K562 (cell line): ENCODE results near the gene CCR8. TPM values are rescaled to one million over a fixed set of nuclear protein-coding genes. Genes with fewer than 3 reads are reported as not detected.
A peak's percentile ranks its signal among the peaks of the same experiment; 100 is the strongest.

Experiments
- ATAC-seq: fragments of 200-7000 bp; cut with Tn5 transposase; 3 replicates; pipeline ENCODE4 v1.9.1; 2020; ENCODE audit warnings: moderate library complexity
- BruUV-seq: library from RNA; stranded (reverse); fragments of 400-500 nt; replicated peaks from 2 replicates; lab custom pipeline; 2021; lab: Mats Ljungman, UMichigan
- CTCF ChIA-PET: fragments of 300-600 bp; formaldehyde crosslinking; extraction: SDS; loops from one replicate; lab custom pipeline; 2021; ENCODE audit warnings: low intra/inter-chr PET ratio; lab: Yijun Ruan, JAX
- POLR2A ChIA-PET: fragments of 300-600, 350-650 bp; sonication (Branson Sonifier 250); formaldehyde crosslinking; extraction: SDS; loops from one replicate; lab custom pipeline; 2021; ENCODE audit warnings: antibody characterized with exemption, inconsistent platforms; lab: Yijun Ruan, JAX
- DNase-seq, 4 experiments: peaks; one replicate each; pipeline versions ENCODE4 v3.0.0 to v3.0.0-alpha.2; 2011 to 2018; ENCODE audit warnings: low spot score in 3 of 4, mixed read lengths in 3 of 4; ENCODE audit errors: extremely low read depth in 1 of 4
- FAIRE-seq: peaks from 2 replicates; lab custom pipeline; 2011; peaks lifted over from hg19 to GRCh38; lab: Jason Lieb, UNC
- H2AFZ ChIP-seq: 2 replicates; pipeline ENCODE4 v1.6.0; 2011; ENCODE audit warnings: low read depth, low read length, control low read depth, inconsistent platforms
- H3K27ac ChIP-seq: fragments of 200-600 bp; 3 replicates; pipeline ENCODE4 v1.8.0; 2011; ENCODE audit warnings: low read depth, mild to moderate bottlenecking, control low read depth, inconsistent platforms, low read length, moderate library complexity, mixed read lengths; ENCODE audit errors: extremely low read depth
- H3K27me3 ChIP-seq, 2 experiments: fragments of 300-600 bp in 1 of 2; 2 replicates in 1 of 2; 3 replicates in 1 of 2; pipeline versions ENCODE4 v1.6.0 to v1.8.0; 2011; ENCODE audit warnings: inconsistent platforms in 2 of 2, low read length in 2 of 2, mild to moderate bottlenecking in 1 of 2, mixed read lengths in 1 of 2, moderate library complexity in 1 of 2; ENCODE audit not compliant: control insufficient read depth in 2 of 2, insufficient read depth in 2 of 2
- H3K36me3 ChIP-seq: fragments of 300-600 bp; 3 replicates; pipeline ENCODE4 v1.8.0; 2011; ENCODE audit warnings: mild to moderate bottlenecking, low read length, inconsistent platforms; ENCODE audit not compliant: control insufficient read depth, insufficient read depth
- H3K4me1 ChIP-seq, 2 experiments: fragments of 200-600 bp in 1 of 2; replicated peaks in 1 of 2; 2 replicates in 1 of 2; 3 replicates in 1 of 2; pipeline versions ENCODE4 v1.5.1 to v1.8.0; 2011; ENCODE audit warnings: inconsistent platforms in 2 of 2, low read length in 2 of 2, mild to moderate bottlenecking in 1 of 2, mixed read lengths in 1 of 2, moderate library complexity in 1 of 2; ENCODE audit not compliant: control insufficient read depth in 2 of 2, insufficient read depth in 2 of 2
- H3K4me2 ChIP-seq: 2 replicates; pipeline ENCODE4 v1.6.1; 2011; ENCODE audit warnings: low read length, control low read depth, inconsistent platforms, mixed read lengths; ENCODE audit not compliant: insufficient read depth
- H3K4me3 ChIP-seq: fragments of 200-600 bp; sonication (generic), shearing (Covaris generic); 2 replicates; pipeline ENCODE4 v1.5.1; 2016; ENCODE audit warnings: control low read depth, inconsistent platforms
- H3K79me2 ChIP-seq: fragments of 200-600 bp; 3 replicates; pipeline ENCODE4 v1.8.0; 2011; ENCODE audit warnings: low read length, inconsistent platforms; ENCODE audit not compliant: control insufficient read depth, insufficient read depth
- H3K9ac ChIP-seq, 2 experiments: 2 replicates each; pipeline versions ENCODE4 v1.6.0 to v1.6.1; 2011; ENCODE audit warnings: low read depth in 2 of 2, low read length in 2 of 2, control low read depth in 1 of 2, inconsistent platforms in 1 of 2, mild to moderate bottlenecking in 1 of 2, mixed read lengths in 1 of 2; ENCODE audit not compliant: insufficient read depth in 1 of 2
- H3K9me1 ChIP-seq: one replicate; pipeline ENCODE4 v1.6.0; 2011; ENCODE audit warnings: inconsistent platforms, mild to moderate bottlenecking, low read length, moderate library complexity; ENCODE audit not compliant: control insufficient read depth, insufficient read depth
- H3K9me3 ChIP-seq: replicated peaks from 2 replicates; pipeline ENCODE4 v1.5.1; 2011; ENCODE audit warnings: low read depth, low read length, inconsistent platforms; ENCODE audit not compliant: control insufficient read depth, insufficient read depth
- H4K20me1 ChIP-seq: replicated peaks from 2 replicates; pipeline ENCODE4 v1.6.1; 2011; ENCODE audit warnings: low read length, inconsistent platforms, mixed read lengths; ENCODE audit not compliant: control insufficient read depth, insufficient read depth
- CEBPG ChIP-seq, 3 experiments: fragments of 200-800 bp in 1 of 3; sonication (Bioruptor generic) in 1 of 3; sonication (generic) in 1 of 3; formaldehyde crosslinking in 1 of 3; IDR thresholded peaks in 2 of 3; conservative IDR thresholded peaks in 1 of 3; 2 replicates each; pipeline versions ENCODE4 v1.6.1 to v1.8.0; 2016 to 2022; ENCODE audit warnings: missing compliant biosample characterization in 2 of 3, missing genetic modification characterization in 2 of 3, mild to moderate bottlenecking in 1 of 3, missing genetic modification reagents in 1 of 3
- NUFIP1 ChIP-seq: fragments of 450-650 bp; IDR thresholded peaks from 2 replicates; pipeline ENCODE4 v1.6.1; 2018; ENCODE audit not compliant: partially characterized antibody
- TOE1 ChIP-seq, 2 experiments: fragments of 450-650 bp in 1 of 2; sonication (generic) in 1 of 2; formaldehyde crosslinking in 1 of 2; IDR thresholded peaks; 2 replicates each; pipeline versions ENCODE4 v1.7.1 to v1.8.0; 2016 to 2022; ENCODE audit warnings: borderline replicate concordance in 2 of 2, mild to moderate bottlenecking in 2 of 2, antibody characterized with exemption in 1 of 2, inconsistent platforms in 1 of 2, low read depth in 1 of 2, missing genetic modification reagents in 1 of 2, moderate library complexity in 1 of 2
- U2AF2 ChIP-seq: fragments of 200-400 bp; formaldehyde crosslinking; optimal IDR thresholded peaks from 2 replicates; pipeline ENCODE3; 2017; ENCODE audit warnings: low read depth, mild to moderate bottlenecking, low read length
- ZNF766 ChIP-seq: fragments of 200-800 bp; sonication (Bioruptor generic); conservative IDR thresholded peaks from 2 replicates; pipeline ENCODE4 v1.6.1; 2016; ENCODE audit warnings: missing genetic modification characterization, missing compliant biosample characterization
- in situ Hi-C: fragments of 300-500 bp; cut with MboI; formaldehyde crosslinking; loops from 4 replicates; pipeline ENCODE4 v1.15.0; 2018; ENCODE audit warnings: inconsistent platforms, mixed read lengths
- intact Hi-C: fragments of 100-400 bp; cut with micrococcal nuclease; formaldehyde crosslinking; loops from 2 replicates; pipeline ENCODE4 v1.14.2; 2022
- polyA plus RNA-seq, 8 experiments: library from polyadenylated mRNA; depleted of rRNA in 4 of 8; stranded (reverse) in 5 of 8; unstranded in 3 of 8; fragments of >200 nt; fragmentation: Nextera tagmentation in 2 of 8; fragmentation: Illumina TruSeq in 1 of 8; extraction: Ambion mirVana in 2 of 8; extraction: Trizol in 1 of 8; gene quantifications; 2 replicates each; pipeline versions ENCODE4 v1.2.1 to v1.2.3, GENCODE V29; 2011 to 2014; ENCODE audit warnings: inconsistent platforms in 1 of 8, missing spikeins in 1 of 8
- total RNA-seq, 7 experiments: library from RNA; depleted of rRNA in 6 of 7; stranded (reverse); fragments of >200 nt in 6 of 7; fragmentation: Illumina TruSeq in 2 of 7; extraction: Trizol in 2 of 7; gene quantifications; 2 replicates each; pipeline versions ENCODE4 v1.2.1 to v1.2.3, GENCODE V29; 2011 to 2021; ENCODE audit warnings: low replicate concordance in 1 of 7

The CCR8 gene
- total and polyA plus RNA-seq, 9 of the 15 experiments (the other 6 are each of a cell fraction or from before 2014, with no cell fraction given), result not detected

DNA sequence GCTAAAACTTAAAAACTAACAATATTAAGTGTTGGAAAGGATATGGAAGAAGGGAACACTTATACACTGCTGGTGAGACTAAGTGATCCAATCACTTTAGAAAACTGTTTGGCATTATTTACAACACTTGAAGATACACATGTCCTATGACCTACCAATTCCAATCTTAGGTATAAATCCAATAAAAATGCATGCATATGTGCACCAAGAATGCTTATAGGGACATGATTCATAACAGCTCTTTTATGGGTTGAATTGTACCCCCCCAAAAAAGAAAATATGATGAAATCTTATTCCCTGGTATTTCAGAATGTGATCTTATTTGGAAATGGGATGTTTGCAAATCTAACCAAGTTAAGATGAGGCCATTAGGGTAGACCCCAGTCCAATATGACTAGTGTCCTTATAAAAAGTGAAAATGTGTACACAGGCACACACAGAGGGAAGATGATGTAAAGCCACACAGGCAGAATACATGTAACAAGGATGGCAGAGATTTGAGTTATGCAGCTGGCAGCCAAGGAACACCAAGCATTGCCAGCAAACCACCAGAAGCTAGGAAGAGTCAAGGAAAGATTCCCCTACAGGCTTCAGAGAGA, 15.3 kb downstream of the CCR8 start:
- H3K27ac ChIP-seq, result no peak overlapping the region
- no TSS peak for BruUV-seq
- peaks cover 0 to 20% of the 10 kb centered on the region in 2 experiments; a peak in 3 of 5 replicates for H3K4me1 ChIP-seq
- H3K4me2 ChIP-seq, result no peak overlapping the region
- no peaks in the 10 kb centered on the region for H3K9me3 ChIP-seq
- no peaks in the 10 kb centered on the region for H3K79me2 ChIP-seq
- intact Hi-C loops (no loop called here), in situ Hi-C loops (no loop called here)
- TF ChIP-seq ZNF766 (CRISPR knock-in tag) (no peak), TOE1 (IDR thresholded peaks at IDR 0.05; ENCODE audit: borderline replicate concordance) (no peak), TOE1 (CRISPR knock-in tag; IDR thresholded peaks at IDR 0.05; ENCODE audit: borderline replicate concordance, low read depth) (no peak), CEBPG (CRISPR knock-in tag; IDR thresholded peaks at IDR 0.05) (no peak), CEBPG (tag; conservative IDR thresholded peaks at IDR 0.05 in 1 of 2, IDR thresholded peaks at IDR 0.05 in 1 of 2) (0 out of 4 replicates have a peak, but pooled peaks of 1 of the 2 experiments have one; percentile 29), U2AF2 (no peak), NUFIP1 (no peak)
- no peak overlapping the region for H2AFZ ChIP-seq
- DNase-seq, result no peak
- H3K9me1 ChIP-seq, result no peaks in the 10 kb centered on the region
- peaks cover 0 to 3% of the 10 kb centered on the region in 2 experiments; a peak in 1 of 5 replicates for H3K27me3 ChIP-seq
- ATAC-seq, result no peak
- no peak for FAIRE-seq
- no peak overlapping the region for H3K9ac ChIP-seq
- no peak overlapping the region for H3K4me3 ChIP-seq
- H3K36me3 ChIP-seq, result no peaks in the 10 kb centered on the region
- CTCF ChIA-PET, result no interaction called here
- no peaks in the 10 kb centered on the region for H4K20me1 ChIP-seq
- POLR2A ChIA-PET, result interaction anchor here (0.6 kb wide), 1 partner anchor 54 kb away, joined by 3 read pairs; no protein-coding TSS in a partner anchor
